Subcutaneous abdominal adipose tissue (tissue), 5 donors: Measurements from ENCODE around the gene QRICH1.

Source experiments
- H3K27ac ChIP-seq: one replicate; pipeline ENCODE4 v1.7.0; 2013; ENCODE audit warnings: low read depth, mild to moderate bottlenecking, inconsistent platforms, low read length, moderate library complexity
- H3K27me3 ChIP-seq, 5 donors: one replicate each; pipeline ENCODE4 v1.7.0; 2013; ENCODE audit warnings: low read length in 5 of 5, inconsistent platforms in 1 of 5; ENCODE audit not compliant: control insufficient read depth in 5 of 5, insufficient read depth in 4 of 5
- H3K36me3 ChIP-seq, 5 donors: one replicate each; pipeline ENCODE4 v1.7.0; 2013; ENCODE audit warnings: low read length in 5 of 5; ENCODE audit not compliant: control insufficient read depth in 5 of 5, insufficient read depth in 5 of 5
- H3K4me1 ChIP-seq, 5 donors: one replicate each; pipeline ENCODE4 v1.7.0; 2013; ENCODE audit warnings: low read length in 5 of 5, mild to moderate bottlenecking in 3 of 5, moderate library complexity in 1 of 5; ENCODE audit not compliant: control insufficient read depth in 5 of 5, insufficient read depth in 5 of 5
- H3K4me3 ChIP-seq, 5 donors: one replicate each; pipeline ENCODE4 v1.7.0; 2013; ENCODE audit warnings: low read length in 5 of 5, low read depth in 1 of 5
- H3K9ac ChIP-seq, 5 donors: one replicate each; pipeline ENCODE4 v1.7.0; 2013; ENCODE audit warnings: low read length in 5 of 5, mild to moderate bottlenecking in 4 of 5, moderate library complexity in 3 of 5
- H3K9me3 ChIP-seq, 5 donors: one replicate each; pipeline ENCODE4 v1.7.0; 2013; ENCODE audit warnings: low read length in 5 of 5; ENCODE audit not compliant: control insufficient read depth in 5 of 5
- donor health status: healthy.
- donor health status: healthy.
- donor health status: healthy.
- donor health status: healthy.
- donor health status: healthy.

QRICH1 gene

GRCh38 chr3:49054344-49054862, 39.5 kb downstream of the QRICH1 start:
- Histone ChIP-seq H3K9ac (no peak overlapping the region), H3K36me3 (peaks cover 13 to 61% (median 50%) of the 10 kb centered on the region in 5 donors), H3K27ac (no peak overlapping the region), H3K9me3 (no peaks in the 10 kb centered on the region), H3K27me3 (no peaks in the 10 kb centered on the region), H3K4me1 (peaks cover 2 to 47% (median 39%) of the 10 kb centered on the region in 5 donors), H3K4me3 (no peak overlapping the region)

- Histone ChIP-seq H3K9ac (peak overlapping the region in 1 of 5 donors; percentile 4), H3K4me3 (no peak overlapping the region), H3K36me3 (peaks cover 13 to 61% (median 53%) of the 10 kb centered on the region in 5 donors), H3K4me1 (peaks cover 2 to 47% (median 39%) of the 10 kb centered on the region in 5 donors), H3K27ac (no peak overlapping the region), H3K9me3 (no peaks in the 10 kb centered on the region), H3K27me3 (no peaks in the 10 kb centered on the region)
Measured at GRCh38 chr3:49053543-49053942, 40.3 kb downstream of the QRICH1 start.

GRCh38 chr3:49035281-49035680, 58.6 kb downstream of the QRICH1 start:
- Histone ChIP-seq H3K4me1 (peaks cover 2 to 15% (median 11%) of the 10 kb centered on the region in 5 donors), H3K36me3 (peaks cover 11 to 63% (median 48%) of the 10 kb centered on the region in 5 donors), H3K27me3 (no peaks in the 10 kb centered on the region), H3K9me3 (no peaks in the 10 kb centered on the region), H3K27ac (no peak overlapping the region), H3K9ac (peak overlapping the region in 1 of 5 donors; percentile 47), H3K4me3 (no peak overlapping the region)

- no peaks in the 10 kb centered on the region for H3K9me3 ChIP-seq
- peaks cover 2 to 17% (median 13%) of the 10 kb centered on the region in 5 donors for H3K4me1 ChIP-seq
- H3K36me3 ChIP-seq = peaks cover 11 to 67% (median 46%) of the 10 kb centered on the region in 5 donors
- peak overlapping the region in 2 of 5 donors; percentile 20 to 47 for H3K9ac ChIP-seq
- no peak overlapping the region for H3K4me3 ChIP-seq
- no peaks in the 10 kb centered on the region for H3K27me3 ChIP-seq
- no peak overlapping the region for H3K27ac ChIP-seq
Measured at GRCh38 chr3:49034650-49035049, 59.2 kb downstream of the QRICH1 start.

GRCh38 chr3:49032646-49033304, 61.1 kb downstream of the QRICH1 start:
- no peaks in the 10 kb centered on the region for H3K27me3 ChIP-seq
- H3K4me3 ChIP-seq = no peak overlapping the region
- peaks cover 11 to 64% (median 46%) of the 10 kb centered on the region in 5 donors for H3K36me3 ChIP-seq
- H3K9me3 ChIP-seq = no peaks in the 10 kb centered on the region
- no peak overlapping the region for H3K9ac ChIP-seq
- H3K4me1 ChIP-seq = peaks cover 8 to 34% (median 28%) of the 10 kb centered on the region in 5 donors
- no peak overlapping the region for H3K27ac ChIP-seq

- Histone ChIP-seq H3K27ac (peak overlapping the region; percentile 92), H3K36me3 (peaks cover 7 to 64% (median 55%) of the 10 kb centered on the region in 5 donors), H3K9me3 (no peaks in the 10 kb centered on the region), H3K4me1 (peaks cover 8 to 42% (median 28%) of the 10 kb centered on the region in 5 donors), H3K4me3 (no peak overlapping the region), H3K9ac (no peak overlapping the region), H3K27me3 (no peaks in the 10 kb centered on the region)
Measured at GRCh38 chr3:49030321-49030720, 63.5 kb downstream of the QRICH1 start.

- H3K36me3 ChIP-seq = peaks cover 7 to 65% (median 58%) of the 10 kb centered on the region in 5 donors
- no peaks in the 10 kb centered on the region for H3K27me3 ChIP-seq
- H3K4me1 ChIP-seq = peaks cover 8 to 45% (median 29%) of the 10 kb centered on the region in 5 donors
- no peaks in the 10 kb centered on the region for H3K9me3 ChIP-seq
- H3K27ac ChIP-seq = peak overlapping the region; percentile 92
- H3K9ac ChIP-seq = peak overlapping the region; percentile 48 to 87 (median 81)
- peak overlapping the region; percentile 32 to 79 (median 70) for H3K4me3 ChIP-seq
Measured at GRCh38 chr3:49029563-49029884, 64.3 kb downstream of the QRICH1 start.

GRCh38 chr3:49028673-49029562, 65.0 kb downstream of the QRICH1 start, which contains the start of gene IMPDH2:
IMPDH2 (minus strand) TSS chr3:49029398; CDS start chr3:49029350, 48 bp downstream.
- Histone ChIP-seq H3K9me3 (no peaks in the 10 kb centered on the region), H3K27ac (peak within 1 kb of the TSS; percentile 92), H3K4me1 (peaks cover 8 to 50% (median 29%) of the 10 kb centered on the region in 5 donors), H3K9ac (peak within 1 kb of the TSS; percentile 81 to 87 (median 87)), H3K27me3 (no peaks in the 10 kb centered on the region), H3K4me3 (peak within 1 kb of the TSS; percentile 63 to 81 (median 70)), H3K36me3 (peaks cover 7 to 66% (median 62%) of the 10 kb centered on the region in 5 donors)

GRCh38 chr3:49028298-49028672, 65.6 kb downstream of the QRICH1 start:
- peak overlapping the region; percentile 92 for H3K27ac ChIP-seq
- peaks cover 7 to 70% (median 63%) of the 10 kb centered on the region in 5 donors for H3K36me3 ChIP-seq
- H3K9me3 ChIP-seq = no peaks in the 10 kb centered on the region
- H3K4me1 ChIP-seq = peaks cover 8 to 51% (median 30%) of the 10 kb centered on the region in 5 donors
- H3K9ac ChIP-seq = peak overlapping the region in 3 of 5 donors; percentile 87
- no peaks in the 10 kb centered on the region for H3K27me3 ChIP-seq
- peak overlapping the region; percentile 63 to 81 (median 70) for H3K4me3 ChIP-seq
